Measurements from ENCODE around the gene OR10G4. TPM values are rescaled to one million over a fixed set of nuclear protein-coding genes. Genes with fewer than 3 reads are reported as not detected.

OR10G4 gene
- total and polyA plus RNA-seq, 2 of the 8 experiments (the other 6 are each of a cell fraction or from before 2014, with no cell fraction given): 0.14 TPM; not detected in 1

GRCh38 chr11:124039557-124039956 lies 26.8 kb downstream of the OR10G4 start (continued):
- TF ChIP-seq CBX8 (IDR thresholded peaks at IDR 0.05; ENCODE audit: borderline replicate concordance, low read depth, low read length) (no peak), ASH2L (IDR thresholded peaks at IDR 0.05; ENCODE audit: low read length) (no peak), BRCA1 (IDR thresholded peaks at IDR 0.05; ENCODE audit: low read depth, low read length) (no peak), MAX (IDR thresholded peaks at IDR 0.05) (no peak), USF2 (IDR thresholded peaks at IDR 0.05; ENCODE audit: low read length) (no peak), RAD21 (IDR thresholded peaks at IDR 0.05 in 1 of 2, conservative IDR thresholded peaks at IDR 0.05 in 1 of 2; ENCODE audit: low read depth in 2 of 2, low read length in 2 of 2) (no peak), FOSL1 (IDR thresholded peaks at IDR 0.05; ENCODE audit: insufficient read depth, low read depth, low read length) (no peak)

Measured in H1 (cell line).